ENCODE data around the gene ZC3H4. TPM values are rescaled to one million over a fixed set of nuclear protein-coding genes. Genes with fewer than 3 reads are reported as not detected.

ZC3H4 gene
- total and polyA plus RNA-seq, 2 of the 8 experiments (the other 6 are each of a cell fraction or from before 2014, with no cell fraction given): 6.6 to 92.0 TPM

GRCh38 chr19:47020992-47021496 lies 92.5 kb downstream of the ZC3H4 start (continued):
- TF ChIP-seq POU5F1 (IDR thresholded peaks at IDR 0.05; ENCODE audit: low read depth, low read length): no peak
- no peak for TF ChIP-seq SIX5 (IDR thresholded peaks at IDR 0.05; ENCODE audit: low read depth, low read length)
- no peak for TF ChIP-seq KDM1A (IDR thresholded peaks at IDR 0.05; ENCODE audit: borderline replicate concordance, low read length)
- no peak for TF ChIP-seq SP2 (IDR thresholded peaks at IDR 0.05; ENCODE audit: low read length)
- no peak for TF ChIP-seq POLR2AphosphoS5 (IDR thresholded peaks at IDR 0.05; ENCODE audit: low read depth, low read length)
- no peak for TF ChIP-seq CHD7 (IDR thresholded peaks at IDR 0.05; ENCODE audit: insufficient replicate concordance, low read length)
- TF ChIP-seq MAFK (IDR thresholded peaks at IDR 0.05; ENCODE audit: low read depth, low read length): no peak
- TF ChIP-seq PHF8 (conservative IDR thresholded peaks at IDR 0.05; ENCODE audit: low read depth, low read length): no peak
- TF ChIP-seq SUZ12 (IDR thresholded peaks at IDR 0.05; ENCODE audit: low read length): peak; percentile 48; the same call in 1 of the 2 replicates
- peak; percentile 40; the same call in 1 of the 2 replicates for TF ChIP-seq BACH1 (IDR thresholded peaks at IDR 0.05; ENCODE audit: low read length)
- TF ChIP-seq RAD21 (IDR thresholded peaks at IDR 0.05 in 1 of 2, conservative IDR thresholded peaks at IDR 0.05 in 1 of 2; ENCODE audit: low read depth in 2 of 2, low read length in 2 of 2): no peak
- no peak for TF ChIP-seq CREB1 (IDR thresholded peaks at IDR 0.05)
